ENCODE results near the gene JARID2. TPM values are rescaled to one million over a fixed set of nuclear protein-coding genes. Genes with fewer than 3 reads are reported as not detected.

Gene JARID2
- total and polyA plus RNA-seq, 9 of the 15 experiments (the other 6 are each of a cell fraction or from before 2014, with no cell fraction given): 5.0 to 29.0 (median 15.6) TPM

- Histone ChIP-seq H3K4me3 (no peak overlapping the region), H4K20me1 (replicated peaks; ENCODE audit: control insufficient read depth, insufficient read depth, low read length) (no peaks in the 10 kb centered on the region), H3K27ac (ENCODE audit: extremely low read depth, low read depth, low read length) (no peak overlapping the region), H3K27me3 (ENCODE audit: control insufficient read depth in 2 of 2, insufficient read depth in 2 of 2, low read length in 2 of 2) (no peaks in the 10 kb centered on the region), H3K36me3 (ENCODE audit: control insufficient read depth, insufficient read depth, low read length) (peaks cover 92% of the 10 kb centered on the region; the same call in 2 of the 3 replicates), H3K4me2 (ENCODE audit: insufficient read depth, low read length) (no peak overlapping the region), H3K9ac (ENCODE audit: insufficient read depth in 1 of 2, low read depth in 2 of 2, low read length in 2 of 2) (no peak overlapping the region), H3K9me1 (ENCODE audit: control insufficient read depth, insufficient read depth, low read length) (no peaks in the 10 kb centered on the region), H3K4me1 (replicated peaks in 1 of 2; ENCODE audit: control insufficient read depth in 2 of 2, insufficient read depth in 2 of 2, low read length in 2 of 2) (peaks cover 0 to 21% of the 10 kb centered on the region in 2 experiments; a peak in 1 of 5 replicates), H3K79me2 (ENCODE audit: control insufficient read depth, insufficient read depth, low read length) (no peaks in the 10 kb centered on the region), H2AFZ (ENCODE audit: low read depth, low read length) (no peak overlapping the region), H3K9me3 (replicated peaks; ENCODE audit: control insufficient read depth, insufficient read depth, low read depth, low read length) (no peaks in the 10 kb centered on the region)
- DNase-seq (ENCODE audit: extremely low read depth in 1 of 4, low spot score in 3 of 4) (no peak), FAIRE-seq (no peak), ATAC-seq (no peak)
- ChIA-PET POLR2A (interaction anchor here (0.9 to 1.6 kb wide), 2 partner anchors 9 to 86 kb away, joined by 3 to 4 read pairs; no protein-coding TSS in a partner anchor), CTCF (ENCODE audit: low intra/inter-chr PET ratio) (no interaction called here)
- 95% methylated on average over 9 of the region's 9 CpGs for WGBS (ENCODE audit: insufficient coverage, low coverage, missing lambda C conversion rate)
- TF ChIP-seq MAFG (tag; conservative IDR thresholded peaks at IDR 0.05): no peak
- no peak for TF ChIP-seq NCOA1 (IDR thresholded peaks at IDR 0.05; ENCODE audit: low read depth)
- TF ChIP-seq ZBTB33 (CRISPR knock-in tag; IDR thresholded peaks at IDR 0.05): 0 out of 2 replicates have a peak, but pooled peaks have one; percentile 42
- no TSS peak for BruUV-seq (replicated peaks)
- in situ Hi-C loops (cut with MboI) (no loop called here), intact Hi-C loops (cut with micrococcal nuclease) (no loop called here)
Measured at GRCh38 chr6:15518057-15518456, 272.2 kb downstream of the JARID2 start.

DNA sequence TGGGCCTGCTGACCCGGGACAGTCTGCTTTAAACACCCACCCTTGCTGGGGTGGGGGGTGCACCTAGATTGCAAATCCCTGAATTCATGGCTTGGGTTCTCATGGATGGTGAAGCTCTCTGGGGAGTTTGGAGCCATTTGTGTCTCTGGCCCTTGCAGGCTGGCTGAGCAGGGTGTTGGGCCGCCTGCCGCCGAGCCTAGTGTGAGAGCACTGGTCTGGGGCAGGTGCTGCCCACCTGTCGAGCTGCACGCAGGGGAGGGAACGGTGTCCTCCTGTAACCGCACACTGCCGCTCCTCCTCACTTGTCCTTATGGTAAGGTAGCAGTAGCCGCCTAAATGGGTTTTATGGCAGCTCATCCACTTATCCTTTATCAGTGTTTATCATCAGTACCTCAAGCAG lies 273.0 kb downstream of the JARID2 start:
- Histone ChIP-seq H3K36me3 (ENCODE audit: control insufficient read depth, insufficient read depth, low read length) (peaks cover 93% of the 10 kb centered on the region; the same call in 2 of the 3 replicates), H3K9ac (ENCODE audit: insufficient read depth in 1 of 2, low read depth in 2 of 2, low read length in 2 of 2) (no peak overlapping the region), H2AFZ (ENCODE audit: low read depth, low read length) (no peak overlapping the region), H3K9me3 (replicated peaks; ENCODE audit: control insufficient read depth, insufficient read depth, low read depth, low read length) (no peaks in the 10 kb centered on the region), H3K9me1 (ENCODE audit: control insufficient read depth, insufficient read depth, low read length) (no peaks in the 10 kb centered on the region), H3K27ac (ENCODE audit: extremely low read depth, low read depth, low read length) (no peak overlapping the region), H3K27me3 (ENCODE audit: control insufficient read depth in 2 of 2, insufficient read depth in 2 of 2, low read length in 2 of 2) (no peaks in the 10 kb centered on the region), H3K4me3 (no peak overlapping the region), H3K4me2 (ENCODE audit: insufficient read depth, low read length) (no peak overlapping the region), H4K20me1 (replicated peaks; ENCODE audit: control insufficient read depth, insufficient read depth, low read length) (no peaks in the 10 kb centered on the region), H3K79me2 (ENCODE audit: control insufficient read depth, insufficient read depth, low read length) (no peaks in the 10 kb centered on the region), H3K4me1 (replicated peaks in 1 of 2; ENCODE audit: control insufficient read depth in 2 of 2, insufficient read depth in 2 of 2, low read length in 2 of 2) (peaks cover 0 to 13% of the 10 kb centered on the region in 2 experiments; a peak in 1 of 5 replicates)
- POLR2A ChIA-PET: interaction anchor here (0.7 to 1.6 kb wide), 2 partner anchors 8 to 217 kb away, joined by 3 to 4 read pairs; no protein-coding TSS in a partner anchor
- no TSS peak for BruUV-seq (replicated peaks)
- FAIRE-seq (no peak), DNase-seq (ENCODE audit: extremely low read depth in 1 of 4, low spot score in 3 of 4) (no peak), ATAC-seq (no peak)
- in situ Hi-C loops (cut with MboI): no loop called here
- peak; percentile 35; the same call in 1 of the 2 replicates for TF ChIP-seq POLR2AphosphoS5 (IDR thresholded peaks at IDR 0.05; ENCODE audit: control insufficient read depth, insufficient read depth, low read depth, low read length)
- 0 out of 2 replicates have a peak, but pooled peaks have one; percentile 26 for TF ChIP-seq POLR2A (conservative IDR thresholded peaks at IDR 0.05)
- peak; percentile 80 for TF ChIP-seq RBM22 (IDR thresholded peaks at IDR 0.05; ENCODE audit: low read depth, low read length, poor library complexity, severe bottlenecking)
- TF ChIP-seq RCOR1 (IDR thresholded peaks at IDR 0.05; ENCODE audit: borderline replicate concordance in 1 of 2, low read depth in 2 of 2, low read length in 2 of 2): no peak
- TF ChIP-seq SMARCA4 (IDR thresholded peaks at IDR 0.05): no peak
- peak; percentile 65 for TF ChIP-seq POLR2G (IDR thresholded peaks at IDR 0.05; ENCODE audit: low read depth, low read length)
- intact Hi-C loops (cut with micrococcal nuclease): no loop called here
- CTCF ChIA-PET (ENCODE audit: low intra/inter-chr PET ratio): no interaction called here
- 96% methylated on average over 7 of the region's 10 CpGs for WGBS (ENCODE audit: insufficient coverage, low coverage, missing lambda C conversion rate)

Data from K562 (cell line).